PC-3 (cell line): Measurements from ENCODE around the gene PDC. TPM values are rescaled to one million over a fixed set of nuclear protein-coding genes. Genes with fewer than 3 reads are reported as not detected.
"Not testable (repeated sequence)": the region's sequence is repeated elsewhere in the genome, so short reads cannot be mapped to it uniquely, and the experiment has no call there.

Experiments
- ATAC-seq: fragments of 200-7000 bp; cut with Tn5 transposase; 2 replicates; pipeline ENCODE4 v1.9.1; 2020; ENCODE audit warnings: mild to moderate bottlenecking, moderate library complexity
- BruUV-seq: library from RNA; stranded (reverse); fragments of 400-500 nt; replicated peaks from 2 replicates; lab custom pipeline; 2021; lab: Mats Ljungman, UMichigan
- CTCF ChIA-PET: fragments of 300-600 bp; sonication (Branson Sonifier 250); formaldehyde crosslinking; loops from one replicate; lab custom pipeline; 2022; ENCODE audit warnings: antibody characterized with exemption; lab: Charles Lee
- POLR2A ChIA-PET: fragments of 300-600 bp; sonication (Branson Sonifier 250); formaldehyde crosslinking; loops from one replicate; lab custom pipeline; 2022; ENCODE audit warnings: antibody characterized with exemption; ENCODE audit not compliant: unreplicated experiment; lab: Charles Lee
- DNase-seq: peaks from one replicate; pipeline ENCODE4 v3.0.0-alpha.2; 2015
- H2AFZ ChIP-seq: fragments of 300-600 bp; sonication (generic); 2 replicates; pipeline ENCODE4 v1.6.0; 2016; ENCODE audit warnings: antibody characterized with exemption, low read length
- H3F3A ChIP-seq: fragments of 300-600 bp; sonication (generic); one replicate; pipeline ENCODE4 v1.6.0; 2017; ENCODE audit warnings: antibody characterized with exemption, low read length, control low read depth, mild to moderate bottlenecking; ENCODE audit not compliant: unreplicated experiment
- H3K27ac ChIP-seq: fragments of 300-600 bp; sonication (generic); 2 replicates; pipeline ENCODE4 v1.5.1; 2016; ENCODE audit warnings: mild to moderate bottlenecking, low read length
- H3K27me3 ChIP-seq: fragments of 300-600 bp; sonication (generic); 2 replicates; pipeline ENCODE4 v1.6.1; 2016; ENCODE audit warnings: low read length, mixed read lengths
- H3K36me3 ChIP-seq: fragments of 300-600 bp; sonication (generic); 2 replicates; pipeline ENCODE4 v1.6.1; 2016; ENCODE audit warnings: low read depth, mixed run types, low read length, mixed read lengths
- H3K4me1 ChIP-seq: fragments of 300-600 bp; sonication (generic); 2 replicates; pipeline ENCODE4 v1.5.1; 2016; ENCODE audit warnings: low read length; ENCODE audit not compliant: insufficient read depth
- H3K4me2 ChIP-seq: fragments of 300-600 bp; sonication (generic); 2 replicates; pipeline ENCODE4 v1.6.0; 2016; ENCODE audit warnings: low read length
- H3K4me3 ChIP-seq: fragments of 300-600 bp; sonication (generic); 2 replicates; pipeline ENCODE4 v1.5.1; 2016; ENCODE audit warnings: mild to moderate bottlenecking, low read length, mixed read lengths
- H3K79me2 ChIP-seq: fragments of 300-600 bp; sonication (generic); 2 replicates; pipeline ENCODE4 v1.6.1; 2017; ENCODE audit warnings: low read length, mixed read lengths
- H3K9ac ChIP-seq: fragments of 300-600 bp; sonication (generic); 2 replicates; pipeline ENCODE4 v1.6.0; 2016; ENCODE audit warnings: mild to moderate bottlenecking, low read length
- H3K9me2 ChIP-seq: fragments of 300-600 bp; sonication (generic); replicated peaks from 2 replicates; pipeline ENCODE4 v1.6.1; 2016; ENCODE audit warnings: mixed run types, low read length, mixed read lengths
- H3K9me3 ChIP-seq: fragments of 300-600 bp; sonication (generic); 2 replicates; pipeline ENCODE4 v1.6.1; 2016; ENCODE audit warnings: low read length, mixed read lengths
- H4K20me1 ChIP-seq: fragments of 300-600 bp; sonication (generic); 2 replicates; pipeline ENCODE4 v1.6.1; 2016; ENCODE audit warnings: low read length, mixed read lengths
- CTCF ChIP-seq: fragments of 300-600 bp; sonication (generic); conservative IDR thresholded peaks from 2 replicates; pipeline ENCODE4 v1.5.1; 2017; ENCODE audit warnings: antibody characterized with exemption, low read depth, mild to moderate bottlenecking, low read length
- EZH2 ChIP-seq: fragments of 300-600 bp; sonication (generic); IDR thresholded peaks from one replicate; pipeline ENCODE4 v1.6.1; 2017; ENCODE audit warnings: antibody characterized with exemption, mild to moderate bottlenecking, low read length; ENCODE audit not compliant: unreplicated experiment
- EZH2phosphoT487 ChIP-seq: fragments of 300-600 bp; sonication (generic); IDR thresholded peaks from 2 replicates; pipeline ENCODE4 v1.6.1; 2018; ENCODE audit warnings: mild to moderate bottlenecking, antibody characterized with exemption, low read length, borderline replicate concordance
- intact Hi-C: fragments of 100-400 bp; cut with micrococcal nuclease; formaldehyde crosslinking; loops from 2 replicates; pipeline ENCODE4 v1.9.0; 2023
- total RNA-seq: library from RNA; depleted of rRNA; stranded (reverse); fragments of >200 nt; gene quantifications from 2 replicates; pipeline ENCODE4 v1.2.3, GENCODE V29; 2014

PDC gene
- total RNA-seq, 1 experiment from 2014 or later, result not detected

- Histone ChIP-seq H3K4me1 (no peaks in the 10 kb centered on the region), H4K20me1 (no peaks in the 10 kb centered on the region), H3K27ac (no peak overlapping the region), H3K79me2 (no peaks in the 10 kb centered on the region), H3K4me2 (no peak overlapping the region), H3F3A (no peaks in the 10 kb centered on the region), H2AFZ (no peak overlapping the region), H3K9ac (no peak overlapping the region), H3K9me2 (no peaks in the 10 kb centered on the region), H3K36me3 (no peaks in the 10 kb centered on the region), H3K4me3 (no peak overlapping the region), H3K27me3 (no peaks in the 10 kb centered on the region), H3K9me3 (no peaks in the 10 kb centered on the region)
- no peak for ATAC-seq
- DNase-seq, result no peak
- TF ChIP-seq EZH2phosphoT487, result no peak
- intact Hi-C loops, result no loop called here
- POLR2A ChIA-PET, result no interaction called here
- no TSS peak for BruUV-seq
- CTCF ChIA-PET, result no interaction called here
Observed at GRCh38 chr1:186465946-186466345, 5.0 kb upstream of the PDC start.

GRCh38 chr1:186465491-186465890 lies 4.6 kb upstream of the PDC start:
- H3K4me1 ChIP-seq, H3K27me3 ChIP-seq, ATAC-seq, DNase-seq, H3K9me2 ChIP-seq, H3K27ac ChIP-seq, H3K9me3 ChIP-seq, H3K9ac ChIP-seq, POLR2A ChIA-PET, BruUV-seq, H3K79me2 ChIP-seq, H3K36me3 ChIP-seq, H3K4me3 ChIP-seq, H4K20me1 ChIP-seq, H3K4me2 ChIP-seq, CTCF ChIA-PET, intact Hi-C loops, H3F3A ChIP-seq, H2AFZ ChIP-seq: not testable (repeated sequence)

GRCh38 chr1:186463926-186464325 lies 3.0 kb upstream of the PDC start:
- no peak for DNase-seq
- no peaks in the 10 kb centered on the region for H3K36me3 ChIP-seq
- no peaks in the 10 kb centered on the region for H3K27me3 ChIP-seq
- H3K9me3 ChIP-seq, result no peaks in the 10 kb centered on the region
- CTCF ChIA-PET, result no interaction called here
- BruUV-seq, result no TSS peak
- no peak for ATAC-seq
- no peaks in the 10 kb centered on the region for H4K20me1 ChIP-seq
- no peak overlapping the region for H3K9ac ChIP-seq
- H3K79me2 ChIP-seq, result no peaks in the 10 kb centered on the region
- POLR2A ChIA-PET, result no interaction called here
- no peak overlapping the region for H2AFZ ChIP-seq
- H3K9me2 ChIP-seq, result no peaks in the 10 kb centered on the region
- no peak overlapping the region for H3K27ac ChIP-seq
- intact Hi-C loops, result no loop called here
- no peaks in the 10 kb centered on the region for H3K4me1 ChIP-seq
- no peaks in the 10 kb centered on the region for H3F3A ChIP-seq
- no peak for TF ChIP-seq EZH2
- no peak for TF ChIP-seq CTCF
- no peak for TF ChIP-seq EZH2phosphoT487
- no peak overlapping the region for H3K4me3 ChIP-seq
- no peak overlapping the region for H3K4me2 ChIP-seq

GRCh38 chr1:186463511-186463910 lies 2.6 kb upstream of the PDC start:
- DNase-seq, result no peak
- H3F3A ChIP-seq, result no peaks in the 10 kb centered on the region
- POLR2A ChIA-PET, result no interaction called here
- H3K4me2 ChIP-seq, result no peak overlapping the region
- H3K27ac ChIP-seq, result no peak overlapping the region
- no peaks in the 10 kb centered on the region for H4K20me1 ChIP-seq
- intact Hi-C loops, result no loop called here
- H3K27me3 ChIP-seq, result no peaks in the 10 kb centered on the region
- no peak overlapping the region for H2AFZ ChIP-seq
- no peak overlapping the region for H3K4me3 ChIP-seq
- ATAC-seq, result no peak
- H3K79me2 ChIP-seq, result no peaks in the 10 kb centered on the region
- no peak for TF ChIP-seq CTCF
- no peak for TF ChIP-seq EZH2
- TF ChIP-seq EZH2phosphoT487, result no peak
- H3K9me2 ChIP-seq, result no peaks in the 10 kb centered on the region
- H3K9me3 ChIP-seq, result no peaks in the 10 kb centered on the region
- BruUV-seq, result no TSS peak
- no peaks in the 10 kb centered on the region for H3K4me1 ChIP-seq
- H3K9ac ChIP-seq, result no peak overlapping the region
- H3K36me3 ChIP-seq, result no peaks in the 10 kb centered on the region
- CTCF ChIA-PET, result no interaction called here

GRCh38 chr1:186459161-186459560 lies 1.8 kb downstream of the PDC start:
- H3F3A ChIP-seq, H2AFZ ChIP-seq, H3K4me2 ChIP-seq, H3K27ac ChIP-seq, H3K79me2 ChIP-seq, H3K4me3 ChIP-seq, H3K9ac ChIP-seq, intact Hi-C loops, H4K20me1 ChIP-seq, H3K4me1 ChIP-seq, H3K9me2 ChIP-seq, H3K27me3 ChIP-seq, POLR2A ChIA-PET, ATAC-seq, H3K36me3 ChIP-seq, DNase-seq, H3K9me3 ChIP-seq, BruUV-seq: not testable (repeated sequence)
- CTCF ChIA-PET, result interaction anchor here (0.5 kb wide), 1 partner anchor 67 kb away, joined by 3 read pairs; no protein-coding TSS in a partner anchor
